ENCODE measurements around the gene ZKSCAN3.

GRCh38 chr6:28399350-28400121 lies 49.8 kb downstream of the ZKSCAN3 start, which contains the start of gene ZSCAN12:
- TF ChIP-seq, protein P1, sequence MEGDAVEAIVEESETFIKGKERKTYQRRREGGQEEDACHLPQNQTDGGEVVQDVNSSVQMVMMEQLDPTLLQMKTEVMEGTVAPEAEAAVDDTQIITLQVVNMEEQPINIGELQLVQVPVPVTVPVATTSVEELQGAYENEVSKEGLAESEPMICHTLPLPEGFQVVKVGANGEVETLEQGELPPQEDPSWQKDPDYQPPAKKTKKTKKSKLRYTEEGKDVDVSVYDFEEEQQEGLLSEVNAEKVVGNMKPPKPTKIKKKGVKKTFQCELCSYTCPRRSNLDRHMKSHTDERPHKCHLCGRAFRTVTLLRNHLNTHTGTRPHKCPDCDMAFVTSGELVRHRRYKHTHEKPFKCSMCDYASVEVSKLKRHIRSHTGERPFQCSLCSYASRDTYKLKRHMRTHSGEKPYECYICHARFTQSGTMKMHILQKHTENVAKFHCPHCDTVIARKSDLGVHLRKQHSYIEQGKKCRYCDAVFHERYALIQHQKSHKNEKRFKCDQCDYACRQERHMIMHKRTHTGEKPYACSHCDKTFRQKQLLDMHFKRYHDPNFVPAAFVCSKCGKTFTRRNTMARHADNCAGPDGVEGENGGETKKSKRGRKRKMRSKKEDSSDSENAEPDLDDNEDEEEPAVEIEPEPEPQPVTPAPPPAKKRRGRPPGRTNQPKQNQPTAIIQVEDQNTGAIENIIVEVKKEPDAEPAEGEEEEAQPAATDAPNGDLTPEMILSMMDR (IDR thresholded peaks at IDR 0.05; ENCODE audit: poor library complexity, severe bottlenecking): peak; percentile 86
- TF ChIP-seq RAD21 (conservative IDR thresholded peaks at IDR 0.05) (no peak), POLR2AphosphoS5 (IDR thresholded peaks at IDR 0.05) (peak; percentile 86), EP300 (conservative IDR thresholded peaks at IDR 0.05; ENCODE audit: poor library complexity, severe bottlenecking) (peak; percentile 33), SMC3 (conservative IDR thresholded peaks at IDR 0.05; ENCODE audit: poor library complexity) (peak; percentile 52)
